ENCODE measurements around the gene POU3F1. TPM values are rescaled to one million over a fixed set of nuclear protein-coding genes. Genes with fewer than 3 reads are reported as not detected.
A peak's percentile ranks its signal among the peaks of the same experiment; 100 is the strongest.
"Not testable (repeated sequence)": the region's sequence is repeated elsewhere in the genome, so short reads cannot be mapped to it uniquely, and the experiment has no call there.

Gene POU3F1
- total RNA-seq, 4 donors from 2014 or later: 8.8 to 28.5 (median 13.5) TPM

GRCh38 chr1:38037221-38037939 is 9.2 kb downstream of the POU3F1 start:
- Histone ChIP-seq H3K27ac (no peak overlapping the region), H3K36me3 (no peaks in the 10 kb centered on the region), H3K27me3 (peaks cover 26% of the 10 kb centered on the region), H3K4me3 (no peak overlapping the region), H3K9me3 (no peaks in the 10 kb centered on the region), H3K4me1 (peaks cover 10% of the 10 kb centered on the region)
- no peak for DNase-seq (ENCODE audit: low spot score in 2 of 2)
- 61% methylated on average over 5 of the region's 5 CpGs for WGBS
- TF ChIP-seq POLR2A (IDR thresholded peaks at IDR 0.05) (no peak), CTCF (IDR thresholded peaks at IDR 0.05) (no peak), EP300 (IDR thresholded peaks at IDR 0.05) (no peak), POLR2AphosphoS5 (IDR thresholded peaks at IDR 0.05) (no peak)

GRCh38 chr1:38034871-38035270 is 11.7 kb downstream of the POU3F1 start:
- H3K9me3 ChIP-seq: no peaks in the 10 kb centered on the region
- peaks cover 8% of the 10 kb centered on the region for H3K27me3 ChIP-seq
- no peak for TF ChIP-seq EP300 (IDR thresholded peaks at IDR 0.05)
- no peak for TF ChIP-seq POLR2AphosphoS5 (IDR thresholded peaks at IDR 0.05)
- TF ChIP-seq CTCF (IDR thresholded peaks at IDR 0.05): no peak
- TF ChIP-seq POLR2A (IDR thresholded peaks at IDR 0.05): no peak
- H3K36me3 ChIP-seq: no peaks in the 10 kb centered on the region
- H3K4me1 ChIP-seq: peaks cover 23% of the 10 kb centered on the region
- DNase-seq (ENCODE audit: low spot score in 2 of 2): no peak
- H3K27ac ChIP-seq: no peak overlapping the region
- H3K4me3 ChIP-seq: no peak overlapping the region
- WGBS: no CpG with 5 or more reads among the region's 13 CpGs

- H3K9me3 ChIP-seq; DNase-seq (ENCODE audit: low spot score in 2 of 2); H3K4me3 ChIP-seq; H3K27ac ChIP-seq; H3K36me3 ChIP-seq; H3K27me3 ChIP-seq: not testable (repeated sequence)
- WGBS: 100% methylated on average over 2 of the region's 2 CpGs
- peaks cover 35% of the 10 kb centered on the region for H3K4me1 ChIP-seq
These were observed 13.6 kb downstream of the POU3F1 start for GRCh38 chr1:38032992-38033391.

- H3K9me3 ChIP-seq: no peaks in the 10 kb centered on the region
- no peak overlapping the region for H3K4me3 ChIP-seq
- no peaks in the 10 kb centered on the region for H3K36me3 ChIP-seq
- H3K4me1 ChIP-seq: peaks cover 49% of the 10 kb centered on the region
- no peak overlapping the region for H3K27ac ChIP-seq
- DNase-seq (ENCODE audit: low spot score in 2 of 2): no peak
- 34% methylated on average over 4 of the region's 4 CpGs for WGBS
- H3K27me3 ChIP-seq: no peaks in the 10 kb centered on the region
- TF ChIP-seq CTCF (IDR thresholded peaks at IDR 0.05) (no peak), POLR2AphosphoS5 (IDR thresholded peaks at IDR 0.05) (no peak), EP300 (IDR thresholded peaks at IDR 0.05) (no peak), POLR2A (IDR thresholded peaks at IDR 0.05) (no peak)
These were observed 15.1 kb downstream of the POU3F1 start for GRCh38 chr1:38031513-38031866.

GRCh38 chr1:38030596-38031512 is 15.7 kb downstream of the POU3F1 start:
- DNase-seq (ENCODE audit: low spot score in 2 of 2): no peak
- TF ChIP-seq POLR2AphosphoS5 (IDR thresholded peaks at IDR 0.05) (no peak), POLR2A (IDR thresholded peaks at IDR 0.05) (no peak), EP300 (IDR thresholded peaks at IDR 0.05) (no peak), CTCF (IDR thresholded peaks at IDR 0.05) (no peak)
- Histone ChIP-seq H3K27me3 (no peaks in the 10 kb centered on the region), H3K4me1 (peaks cover 55% of the 10 kb centered on the region), H3K4me3 (no peak overlapping the region), H3K36me3 (peaks cover 3% of the 10 kb centered on the region), H3K27ac (peak overlapping the region; percentile 40), H3K9me3 (no peaks in the 10 kb centered on the region)
- 79% methylated on average over 4 of the region's 17 CpGs for WGBS

Data from suprapubic skin (tissue), 4 donors.